ENCODE measurements around the gene KIAA2012.

Gene KIAA2012

GRCh38 chr2:202104286-202104870 is 31.3 kb downstream of the KIAA2012 start:
- peak; percentile 58 for TF ChIP-seq CTCF (IDR thresholded peaks at IDR 0.05; ENCODE audit: poor library complexity, severe bottlenecking)
- Histone ChIP-seq H3K9me3 (ENCODE audit: severe bottlenecking) (no peaks in the 10 kb centered on the region), H3K36me3 (ENCODE audit: low read depth) (no peaks in the 10 kb centered on the region), H3K27ac (ENCODE audit: poor library complexity, severe bottlenecking) (no peak overlapping the region), H3K4me1 (ENCODE audit: insufficient read depth, poor library complexity, severe bottlenecking) (no peaks in the 10 kb centered on the region), H3K27me3 (ENCODE audit: insufficient read depth, poor library complexity, severe bottlenecking) (no peaks in the 10 kb centered on the region), H3K4me3 (ENCODE audit: severe bottlenecking) (no peak overlapping the region)
- peak; percentile 72 for ATAC-seq (ENCODE audit: low read depth)
- DNase-seq (ENCODE audit: low spot score), result no peak

GRCh38 chr2:202105025-202105424 is 32.0 kb downstream of the KIAA2012 start:
- no peak for ATAC-seq (ENCODE audit: low read depth)
- no peaks in the 10 kb centered on the region for H3K4me1 ChIP-seq (ENCODE audit: insufficient read depth, poor library complexity, severe bottlenecking)
- no peak overlapping the region for H3K4me3 ChIP-seq (ENCODE audit: severe bottlenecking)
- H3K27me3 ChIP-seq (ENCODE audit: insufficient read depth, poor library complexity, severe bottlenecking), result no peaks in the 10 kb centered on the region
- H3K27ac ChIP-seq (ENCODE audit: poor library complexity, severe bottlenecking), result no peak overlapping the region
- no peaks in the 10 kb centered on the region for H3K9me3 ChIP-seq (ENCODE audit: severe bottlenecking)
- no peaks in the 10 kb centered on the region for H3K36me3 ChIP-seq (ENCODE audit: low read depth)
- no peak for DNase-seq (ENCODE audit: low spot score)
- TF ChIP-seq CTCF (IDR thresholded peaks at IDR 0.05; ENCODE audit: poor library complexity, severe bottlenecking), result no peak

GRCh38 chr2:202108345-202108744 is 35.3 kb downstream of the KIAA2012 start:
- ATAC-seq (ENCODE audit: low read depth) (no peak), DNase-seq (ENCODE audit: low spot score) (no peak)
- Histone ChIP-seq H3K36me3 (ENCODE audit: low read depth) (no peaks in the 10 kb centered on the region), H3K27ac (ENCODE audit: poor library complexity, severe bottlenecking) (no peak overlapping the region), H3K9me3 (ENCODE audit: severe bottlenecking) (no peaks in the 10 kb centered on the region), H3K27me3 (ENCODE audit: insufficient read depth, poor library complexity, severe bottlenecking) (no peaks in the 10 kb centered on the region), H3K4me1 (ENCODE audit: insufficient read depth, poor library complexity, severe bottlenecking) (no peaks in the 10 kb centered on the region), H3K4me3 (ENCODE audit: severe bottlenecking) (no peak overlapping the region)
- TF ChIP-seq CTCF (IDR thresholded peaks at IDR 0.05; ENCODE audit: poor library complexity, severe bottlenecking), result no peak

GRCh38 chr2:202109139-202109736 is 36.2 kb downstream of the KIAA2012 start:
- Histone ChIP-seq H3K27ac (ENCODE audit: poor library complexity, severe bottlenecking) (no peak overlapping the region), H3K4me1 (ENCODE audit: insufficient read depth, poor library complexity, severe bottlenecking) (no peaks in the 10 kb centered on the region), H3K9me3 (ENCODE audit: severe bottlenecking) (no peaks in the 10 kb centered on the region), H3K36me3 (ENCODE audit: low read depth) (no peaks in the 10 kb centered on the region), H3K4me3 (ENCODE audit: severe bottlenecking) (no peak overlapping the region), H3K27me3 (ENCODE audit: insufficient read depth, poor library complexity, severe bottlenecking) (no peaks in the 10 kb centered on the region)
- DNase-seq (ENCODE audit: low spot score) (no peak), ATAC-seq (ENCODE audit: low read depth) (no peak)
- TF ChIP-seq CTCF (IDR thresholded peaks at IDR 0.05; ENCODE audit: poor library complexity, severe bottlenecking), result no peak

- no peak for TF ChIP-seq CTCF (IDR thresholded peaks at IDR 0.05; ENCODE audit: poor library complexity, severe bottlenecking)
- no peak; the same call in 2 of the 3 replicates for ATAC-seq (ENCODE audit: low read depth)
- Histone ChIP-seq H3K4me1 (ENCODE audit: insufficient read depth, poor library complexity, severe bottlenecking) (no peaks in the 10 kb centered on the region), H3K27me3 (ENCODE audit: insufficient read depth, poor library complexity, severe bottlenecking) (no peaks in the 10 kb centered on the region), H3K4me3 (ENCODE audit: severe bottlenecking) (no peak overlapping the region), H3K36me3 (ENCODE audit: low read depth) (no peaks in the 10 kb centered on the region), H3K27ac (ENCODE audit: poor library complexity, severe bottlenecking) (no peak overlapping the region), H3K9me3 (ENCODE audit: severe bottlenecking) (no peaks in the 10 kb centered on the region)
- DNase-seq (ENCODE audit: low spot score), result no peak
Observed at GRCh38 chr2:202109737-202110184, 36.7 kb downstream of the KIAA2012 start.

Measured in RWPE2 (cell line).